PC-3 (cell line): ENCODE data around the gene ATOH8.

Source experiments
- EZH2 ChIP-seq: fragments of 300-600 bp; sonication (generic); IDR thresholded peaks from one replicate; pipeline ENCODE4 v1.6.1; 2017; ENCODE audit warnings: antibody characterized with exemption, mild to moderate bottlenecking, low read length; ENCODE audit not compliant: unreplicated experiment
- EZH2phosphoT487 ChIP-seq: fragments of 300-600 bp; sonication (generic); IDR thresholded peaks from 2 replicates; pipeline ENCODE4 v1.6.1; 2018; ENCODE audit warnings: mild to moderate bottlenecking, antibody characterized with exemption, low read length, borderline replicate concordance
- TF ChIP-seq, protein P1 (sequence below): fragments of 300-600 bp; sonication (generic); conservative IDR thresholded peaks from 2 replicates; pipeline ENCODE4 v1.5.1; 2017; ENCODE audit warnings: antibody characterized with exemption, low read depth, mild to moderate bottlenecking, low read length

DNA sequence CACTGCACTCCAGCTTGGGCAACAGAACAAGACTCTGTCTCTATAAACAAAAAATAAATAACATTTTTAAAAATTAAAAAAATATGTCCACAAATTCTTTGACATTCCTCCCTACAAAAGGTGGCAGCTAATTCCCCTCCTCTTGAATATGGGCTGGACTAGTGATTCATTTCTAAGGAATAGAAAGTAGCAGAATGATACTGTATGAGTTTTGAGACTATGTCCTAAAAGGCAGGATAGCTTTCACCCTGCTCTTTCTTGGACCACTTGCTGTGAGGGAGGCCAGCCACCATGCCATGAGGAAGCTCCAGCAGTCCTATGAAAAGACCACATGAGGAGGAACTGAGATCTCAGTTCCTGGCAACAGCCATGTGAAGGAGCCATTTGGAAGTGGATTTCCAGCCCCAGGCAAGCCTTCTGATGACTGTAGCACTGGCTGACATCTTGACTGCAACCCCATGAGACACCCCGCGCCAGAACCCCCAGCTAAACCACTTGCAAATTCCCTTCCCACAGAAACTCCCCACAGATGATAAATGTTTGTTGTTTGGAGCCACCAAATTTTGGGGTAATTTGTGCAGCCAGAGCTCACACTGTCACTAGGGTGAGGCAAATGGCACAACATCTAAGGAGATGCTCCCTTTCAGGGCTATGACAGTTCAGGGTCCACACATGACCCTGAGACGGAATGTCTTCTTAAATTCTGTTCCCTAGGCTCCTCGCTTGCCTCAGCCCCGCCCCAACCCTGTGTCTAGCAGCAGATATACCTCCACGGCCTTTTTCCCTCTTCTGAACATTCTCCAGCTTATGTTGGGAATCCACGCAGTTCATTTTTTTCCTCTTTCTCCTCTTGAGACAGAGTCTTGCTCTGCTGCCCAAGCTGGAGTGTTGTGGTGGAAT lies 17.1 kb upstream of the ATOH8 start:
- TF ChIP-seq, protein P1, sequence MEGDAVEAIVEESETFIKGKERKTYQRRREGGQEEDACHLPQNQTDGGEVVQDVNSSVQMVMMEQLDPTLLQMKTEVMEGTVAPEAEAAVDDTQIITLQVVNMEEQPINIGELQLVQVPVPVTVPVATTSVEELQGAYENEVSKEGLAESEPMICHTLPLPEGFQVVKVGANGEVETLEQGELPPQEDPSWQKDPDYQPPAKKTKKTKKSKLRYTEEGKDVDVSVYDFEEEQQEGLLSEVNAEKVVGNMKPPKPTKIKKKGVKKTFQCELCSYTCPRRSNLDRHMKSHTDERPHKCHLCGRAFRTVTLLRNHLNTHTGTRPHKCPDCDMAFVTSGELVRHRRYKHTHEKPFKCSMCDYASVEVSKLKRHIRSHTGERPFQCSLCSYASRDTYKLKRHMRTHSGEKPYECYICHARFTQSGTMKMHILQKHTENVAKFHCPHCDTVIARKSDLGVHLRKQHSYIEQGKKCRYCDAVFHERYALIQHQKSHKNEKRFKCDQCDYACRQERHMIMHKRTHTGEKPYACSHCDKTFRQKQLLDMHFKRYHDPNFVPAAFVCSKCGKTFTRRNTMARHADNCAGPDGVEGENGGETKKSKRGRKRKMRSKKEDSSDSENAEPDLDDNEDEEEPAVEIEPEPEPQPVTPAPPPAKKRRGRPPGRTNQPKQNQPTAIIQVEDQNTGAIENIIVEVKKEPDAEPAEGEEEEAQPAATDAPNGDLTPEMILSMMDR, result no peak
- TF ChIP-seq EZH2phosphoT487 (no peak), EZH2 (no peak)
